Tibial nerve (tissue), 3 donors: Measurements from ENCODE around the gene CEP104.

Experiments
- POLR2A ChIP-seq, 2 donors: fragments of 450-650 bp; IDR thresholded peaks; one replicate each; pipeline ENCODE4 v1.6.1; 2017; ENCODE audit warnings: antibody characterized with exemption in 2 of 2, mild to moderate bottlenecking in 2 of 2, moderate library complexity in 2 of 2
- TF ChIP-seq, protein P1 (sequence below), 5 experiments: fragments of 200-600 bp in 3 of 5; fragments of 450-650 bp in 2 of 5; sonication (generic) in 3 of 5; IDR thresholded peaks; one replicate each; pipeline ENCODE4 v1.5.1; 2016 to 2019; ENCODE audit warnings: antibody characterized with exemption in 5 of 5, mild to moderate bottlenecking in 3 of 5, moderate library complexity in 2 of 5

DNA sequence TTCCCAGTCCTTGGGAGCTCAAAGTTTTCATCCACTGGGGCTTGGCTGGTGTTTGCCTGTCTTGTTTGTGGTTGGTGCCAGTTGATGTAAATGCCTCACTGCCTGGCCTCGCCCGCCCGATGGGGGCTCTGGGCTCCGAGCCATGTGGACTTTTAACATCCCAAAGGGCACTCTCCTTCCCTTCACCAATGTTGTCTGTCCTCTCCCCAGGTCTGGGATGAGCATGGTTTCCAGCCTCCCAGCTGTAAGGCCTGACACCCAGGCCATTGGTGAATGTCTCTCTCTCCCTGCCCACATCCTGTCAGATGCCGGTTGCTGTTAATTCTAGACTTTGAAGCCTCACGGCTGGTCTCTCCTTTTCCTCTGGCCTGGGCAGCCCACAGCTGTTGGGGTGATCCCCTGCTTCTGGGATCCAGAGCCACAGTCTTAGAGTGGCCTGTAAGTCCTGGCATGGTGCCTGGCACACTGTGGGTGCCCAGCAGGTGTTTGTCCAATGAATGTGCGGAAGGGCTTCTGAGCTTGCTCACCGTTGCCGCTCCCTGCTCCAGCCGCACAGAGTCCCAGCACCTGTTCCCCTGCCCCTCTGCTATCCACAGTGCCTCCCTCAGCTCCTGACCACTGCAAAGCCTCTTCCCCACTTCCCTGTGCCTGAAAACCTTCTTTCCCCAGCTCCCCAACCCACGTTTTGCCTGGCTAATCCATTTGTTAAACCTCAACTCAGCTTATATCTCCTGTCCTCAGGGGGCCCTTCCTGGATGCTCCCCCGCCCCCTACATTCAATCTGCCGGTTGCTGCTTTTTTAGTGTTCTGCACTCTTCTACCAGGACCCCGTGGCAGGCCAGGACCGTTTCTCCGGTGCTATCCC lies 46.4 kb upstream of the CEP104 start:
- TF ChIP-seq, protein P1, sequence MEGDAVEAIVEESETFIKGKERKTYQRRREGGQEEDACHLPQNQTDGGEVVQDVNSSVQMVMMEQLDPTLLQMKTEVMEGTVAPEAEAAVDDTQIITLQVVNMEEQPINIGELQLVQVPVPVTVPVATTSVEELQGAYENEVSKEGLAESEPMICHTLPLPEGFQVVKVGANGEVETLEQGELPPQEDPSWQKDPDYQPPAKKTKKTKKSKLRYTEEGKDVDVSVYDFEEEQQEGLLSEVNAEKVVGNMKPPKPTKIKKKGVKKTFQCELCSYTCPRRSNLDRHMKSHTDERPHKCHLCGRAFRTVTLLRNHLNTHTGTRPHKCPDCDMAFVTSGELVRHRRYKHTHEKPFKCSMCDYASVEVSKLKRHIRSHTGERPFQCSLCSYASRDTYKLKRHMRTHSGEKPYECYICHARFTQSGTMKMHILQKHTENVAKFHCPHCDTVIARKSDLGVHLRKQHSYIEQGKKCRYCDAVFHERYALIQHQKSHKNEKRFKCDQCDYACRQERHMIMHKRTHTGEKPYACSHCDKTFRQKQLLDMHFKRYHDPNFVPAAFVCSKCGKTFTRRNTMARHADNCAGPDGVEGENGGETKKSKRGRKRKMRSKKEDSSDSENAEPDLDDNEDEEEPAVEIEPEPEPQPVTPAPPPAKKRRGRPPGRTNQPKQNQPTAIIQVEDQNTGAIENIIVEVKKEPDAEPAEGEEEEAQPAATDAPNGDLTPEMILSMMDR (IDR thresholded peaks at IDR 0.05), result no peak
- no peak for TF ChIP-seq POLR2A (IDR thresholded peaks at IDR 0.05)
